HG03135 (cell line): ENCODE measurements around the gene GUCA2B.

ENCODE experiments used
- ATAC-seq: cut with Tn5 transposase; IDR thresholded peaks from one replicate; pipeline ENCODE4 v1.9.1; 2021; ENCODE audit warnings: mild to moderate bottlenecking, moderate library complexity; ENCODE audit not compliant: unreplicated experiment

Gene GUCA2B

GRCh38 chr1:42165511-42166210 lies 12.5 kb downstream of the GUCA2B start:
- ATAC-seq: no peak

GRCh38 chr1:42167611-42168390 lies 14.6 kb downstream of the GUCA2B start:
- ATAC-seq: no peak

GRCh38 chr1:42168391-42168670 lies 15.1 kb downstream of the GUCA2B start:
- no peak for ATAC-seq

- ATAC-seq: no peak
Measured at GRCh38 chr1:42168763-42169162, 15.6 kb downstream of the GUCA2B start.

GRCh38 chr1:42170779-42171621 lies 17.8 kb downstream of the GUCA2B start:
- ATAC-seq: no peak

GRCh38 chr1:42171679-42172266 lies 18.6 kb downstream of the GUCA2B start:
- ATAC-seq: no peak

GRCh38 chr1:42172381-42173133 lies 19.3 kb downstream of the GUCA2B start:
- ATAC-seq: no peak

GRCh38 chr1:42173155-42173933 lies 20.1 kb downstream of the GUCA2B start:
- no peak for ATAC-seq

- ATAC-seq: no peak
Measured at GRCh38 chr1:42173961-42174735, 20.9 kb downstream of the GUCA2B start.

GRCh38 chr1:42175314-42176054 lies 22.3 kb downstream of the GUCA2B start:
- no peak for ATAC-seq

GRCh38 chr1:42176902-42177519 lies 23.8 kb downstream of the GUCA2B start:
- no peak for ATAC-seq

GRCh38 chr1:42177541-42177981 lies 24.4 kb downstream of the GUCA2B start:
- ATAC-seq: no peak

GRCh38 chr1:42178249-42178648 lies 25.0 kb downstream of the GUCA2B start:
- no peak for ATAC-seq

- no peak for ATAC-seq
Measured at GRCh38 chr1:42179275-42179674, 26.1 kb downstream of the GUCA2B start.

- no peak for ATAC-seq
Measured at GRCh38 chr1:42179900-42180329, 26.7 kb downstream of the GUCA2B start.

GRCh38 chr1:42181687-42182086 lies 28.5 kb downstream of the GUCA2B start:
- ATAC-seq: no peak

GRCh38 chr1:42183210-42183956 lies 30.2 kb downstream of the GUCA2B start:
- ATAC-seq: no peak
